Lower leg skin (tissue), 4 donors: ENCODE results near the gene ZC3H18. TPM values are rescaled to one million over a fixed set of nuclear protein-coding genes. Genes with fewer than 3 reads are reported as not detected.

ENCODE experiments used
- DNase-seq, 2 donors: peaks; one replicate each; pipeline ENCODE4 v3.0.0-alpha.2; 2019; ENCODE audit warnings: low spot score in 2 of 2
- H3K4me3 ChIP-seq: fragments of 200-600 bp; sonication (generic); 2 replicates; pipeline ENCODE4 v1.5.1; 2017; ENCODE audit warnings: mild to moderate bottlenecking, low read depth; ENCODE audit not compliant: poor library complexity, severe bottlenecking
- POLR2A ChIP-seq, 2 donors: fragments of 450-650 bp; IDR thresholded peaks; one replicate each; pipeline ENCODE4 v1.6.1; 2016 to 2017; ENCODE audit warnings: antibody characterized with exemption in 2 of 2, mild to moderate bottlenecking in 1 of 2, moderate library complexity in 1 of 2
- WGBS, 2 donors: methylation state at CpG; one replicate each; pipeline ENCODE4 v1.1.5; 2018; 5-methylcytosine and 5-hydroxymethylcytosine counted together
- intact Hi-C: fragments of 100-400 bp; cut with DNase I; formaldehyde crosslinking; loops from one replicate; pipeline ENCODE4 v1.15.0; 2023; ENCODE audit warnings: low total_unique reads
- total RNA-seq, 4 donors: library from RNA; depleted of rRNA; stranded (reverse); fragments of >200 nt; gene quantifications; one replicate each; pipeline ENCODE4 v1.1.0, GENCODE V29; 2016
- TF ChIP-seq, protein P1 (sequence below), 3 donors: fragments of 450-650 bp; IDR thresholded peaks; one replicate each; pipeline ENCODE4 v1.5.1; 2016; ENCODE audit warnings: antibody characterized with exemption in 3 of 3, mild to moderate bottlenecking in 3 of 3, moderate library complexity in 2 of 3

ZC3H18 gene
- total RNA-seq, 4 donors from 2014 or later: 16.5 to 32.3 (median 18.5) TPM

DNA sequence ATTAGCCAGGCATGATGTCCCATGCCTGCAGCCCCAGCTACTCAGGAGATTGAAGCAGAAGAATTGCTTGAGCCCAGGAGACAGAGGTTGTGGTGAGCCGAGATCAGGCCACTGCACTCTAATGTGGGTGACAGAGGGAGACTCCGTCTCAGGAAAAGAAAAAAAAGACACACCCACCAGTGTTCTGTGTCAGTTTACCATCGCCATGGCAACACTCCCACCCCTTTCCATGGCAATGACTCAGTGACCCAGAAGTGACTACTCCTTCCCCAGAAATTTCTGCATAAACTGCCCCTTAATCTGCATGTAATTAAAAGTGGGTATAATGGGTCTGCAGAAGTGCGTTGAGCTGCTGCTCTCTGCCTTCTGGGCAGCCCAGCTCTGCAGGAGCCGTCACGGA lies 4.0 kb upstream of the ZC3H18 start:
- 51 to 54% methylated on average over 6 of the region's 6 CpGs for WGBS, 2 donors
- H3K4me3 ChIP-seq: no peak overlapping the region
- no peak for TF ChIP-seq POLR2A (IDR thresholded peaks at IDR 0.05)
- TF ChIP-seq, protein P1, sequence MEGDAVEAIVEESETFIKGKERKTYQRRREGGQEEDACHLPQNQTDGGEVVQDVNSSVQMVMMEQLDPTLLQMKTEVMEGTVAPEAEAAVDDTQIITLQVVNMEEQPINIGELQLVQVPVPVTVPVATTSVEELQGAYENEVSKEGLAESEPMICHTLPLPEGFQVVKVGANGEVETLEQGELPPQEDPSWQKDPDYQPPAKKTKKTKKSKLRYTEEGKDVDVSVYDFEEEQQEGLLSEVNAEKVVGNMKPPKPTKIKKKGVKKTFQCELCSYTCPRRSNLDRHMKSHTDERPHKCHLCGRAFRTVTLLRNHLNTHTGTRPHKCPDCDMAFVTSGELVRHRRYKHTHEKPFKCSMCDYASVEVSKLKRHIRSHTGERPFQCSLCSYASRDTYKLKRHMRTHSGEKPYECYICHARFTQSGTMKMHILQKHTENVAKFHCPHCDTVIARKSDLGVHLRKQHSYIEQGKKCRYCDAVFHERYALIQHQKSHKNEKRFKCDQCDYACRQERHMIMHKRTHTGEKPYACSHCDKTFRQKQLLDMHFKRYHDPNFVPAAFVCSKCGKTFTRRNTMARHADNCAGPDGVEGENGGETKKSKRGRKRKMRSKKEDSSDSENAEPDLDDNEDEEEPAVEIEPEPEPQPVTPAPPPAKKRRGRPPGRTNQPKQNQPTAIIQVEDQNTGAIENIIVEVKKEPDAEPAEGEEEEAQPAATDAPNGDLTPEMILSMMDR (IDR thresholded peaks at IDR 0.05): no peak
- DNase-seq: no peak
- intact Hi-C loops: no loop called here

DNA sequence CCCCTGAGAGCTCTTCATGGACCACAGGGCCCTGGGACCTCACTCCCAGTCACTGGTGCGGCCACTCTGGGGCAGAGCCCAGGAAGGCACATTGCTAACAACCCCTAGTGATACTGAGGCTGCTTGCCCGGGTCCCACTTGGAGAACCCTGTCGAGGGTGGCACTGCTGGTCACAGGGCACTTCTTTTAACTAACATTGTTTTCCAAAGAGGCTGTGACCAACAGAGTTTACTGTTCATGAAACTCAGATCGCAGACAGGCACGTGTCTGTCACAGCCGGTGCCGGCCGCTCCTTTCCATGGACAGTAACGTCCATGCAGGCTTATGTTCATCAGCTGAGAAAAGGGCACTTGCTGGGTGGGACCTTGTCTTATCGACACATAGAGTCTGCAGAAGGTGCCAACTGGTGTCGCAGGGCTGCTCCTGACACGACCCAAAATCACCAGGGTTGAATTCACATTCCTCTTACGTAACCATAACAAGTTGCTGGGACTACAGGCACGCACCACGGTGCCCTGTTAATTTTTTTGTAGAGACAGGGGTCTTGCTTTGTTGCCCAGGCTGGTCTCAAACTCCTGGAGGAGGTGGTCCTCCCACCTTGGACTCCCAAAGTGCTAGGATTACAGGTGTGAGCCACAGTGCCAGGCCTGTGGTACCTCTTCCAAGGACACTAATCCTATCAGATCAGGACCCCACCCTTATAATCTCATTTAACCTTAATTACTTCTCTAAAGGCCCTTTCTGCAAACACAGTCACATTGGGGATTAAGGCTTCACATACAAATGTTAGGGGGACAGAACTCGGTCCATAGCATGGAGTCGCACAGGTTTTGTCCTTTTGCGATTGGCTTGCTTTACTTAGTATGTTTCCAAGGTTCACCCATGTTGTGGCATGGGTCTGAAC lies 1.2 kb upstream of the ZC3H18 start:
- H3K4me3 ChIP-seq: peak overlapping the region; percentile 24
- 86 to 90% methylated on average over 16 to 18 of the region's 18 CpGs for WGBS, 2 donors
- intact Hi-C loops: no loop called here
- no peak for DNase-seq
- no peak for TF ChIP-seq POLR2A (IDR thresholded peaks at IDR 0.05)
- TF ChIP-seq, protein P1 (IDR thresholded peaks at IDR 0.05): no peak

DNA sequence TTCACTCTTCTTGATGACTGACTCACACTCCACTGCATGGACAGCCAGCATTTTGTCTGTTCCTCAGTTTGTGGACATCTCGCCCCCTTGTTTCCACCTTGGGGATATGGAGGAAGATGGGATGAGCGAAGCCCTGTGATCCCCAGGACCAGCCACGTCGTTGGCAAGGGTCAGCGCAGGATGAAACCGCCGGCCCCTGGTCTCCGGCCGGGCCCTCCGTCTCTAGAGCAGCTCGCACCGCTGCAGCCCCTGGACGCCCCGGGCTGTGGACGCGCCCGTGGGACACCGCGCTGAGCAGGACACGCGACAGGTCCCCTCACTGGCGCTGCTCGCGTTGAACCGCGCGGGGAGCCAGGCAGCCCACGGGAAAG lies 604 bp upstream of the ZC3H18 start:
- peak overlapping the region; percentile 24 for H3K4me3 ChIP-seq
- DNase-seq: peak in 1 of 2 donors; percentile 86
- TF ChIP-seq, protein P1 (IDR thresholded peaks at IDR 0.05): no peak
- TF ChIP-seq POLR2A (IDR thresholded peaks at IDR 0.05): no peak
- 2% methylated on average over 26 to 28 of the region's 28 CpGs for WGBS, 2 donors
- intact Hi-C loops: no loop called here

DNA sequence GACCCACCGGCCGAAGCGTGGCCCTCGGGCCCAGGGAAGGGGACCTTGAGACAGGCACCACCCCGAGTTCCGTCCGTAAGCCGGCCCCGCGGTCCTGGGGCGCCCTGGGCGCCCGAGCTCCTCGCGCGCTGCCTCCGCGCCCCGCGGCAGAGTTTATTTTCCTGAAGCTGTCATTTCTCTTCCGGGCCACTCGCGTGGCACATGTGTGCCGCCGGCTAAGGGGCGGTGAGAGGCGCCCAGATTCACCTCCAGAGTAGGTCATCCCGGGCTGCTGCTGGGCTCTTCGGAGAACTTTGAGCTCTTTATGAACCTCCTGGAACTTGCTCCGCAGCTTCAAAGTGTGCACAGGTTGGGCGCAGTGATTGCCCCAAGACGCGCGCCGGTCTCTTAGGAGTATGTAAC lies 489 bp downstream of the ZC3H18 start:
- no peak for DNase-seq
- peak overlapping the region; percentile 61 for H3K4me3 ChIP-seq
- TF ChIP-seq, protein P1 (IDR thresholded peaks at IDR 0.05): no peak
- no peak for TF ChIP-seq POLR2A (IDR thresholded peaks at IDR 0.05)
- intact Hi-C loops: no loop called here
- WGBS, 2 donors: 0% methylated on average over 10 to 34 of the region's 35 CpGs

DNA sequence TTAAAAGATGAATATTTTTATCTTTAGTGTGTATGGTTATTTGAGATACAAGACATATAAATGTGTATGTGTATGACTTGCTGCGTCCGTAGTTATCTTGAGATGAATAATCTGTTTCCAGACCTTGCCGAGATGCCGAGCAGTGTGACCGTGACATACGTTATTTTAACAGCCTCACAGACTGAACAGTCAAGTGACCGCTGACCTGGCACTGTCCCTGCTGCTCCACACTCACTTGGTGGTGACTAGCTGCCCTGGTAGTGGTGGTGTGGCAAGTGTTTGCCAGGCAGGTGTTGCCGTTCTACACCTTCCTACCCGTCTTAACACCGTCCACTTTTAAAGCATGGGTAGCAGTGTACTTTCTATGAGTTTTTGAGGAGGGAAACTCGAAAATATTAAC lies 5.0 kb downstream of the ZC3H18 start:
- intact Hi-C loops: loop anchor here (5.0 kb wide), 1 partner anchor 328 kb away; no protein-coding TSS in a partner anchor
- no peak for DNase-seq
- 90 to 92% methylated on average over 11 of the region's 11 CpGs for WGBS, 2 donors
- no peak for TF ChIP-seq POLR2A (IDR thresholded peaks at IDR 0.05)
- no peak overlapping the region for H3K4me3 ChIP-seq

DNA sequence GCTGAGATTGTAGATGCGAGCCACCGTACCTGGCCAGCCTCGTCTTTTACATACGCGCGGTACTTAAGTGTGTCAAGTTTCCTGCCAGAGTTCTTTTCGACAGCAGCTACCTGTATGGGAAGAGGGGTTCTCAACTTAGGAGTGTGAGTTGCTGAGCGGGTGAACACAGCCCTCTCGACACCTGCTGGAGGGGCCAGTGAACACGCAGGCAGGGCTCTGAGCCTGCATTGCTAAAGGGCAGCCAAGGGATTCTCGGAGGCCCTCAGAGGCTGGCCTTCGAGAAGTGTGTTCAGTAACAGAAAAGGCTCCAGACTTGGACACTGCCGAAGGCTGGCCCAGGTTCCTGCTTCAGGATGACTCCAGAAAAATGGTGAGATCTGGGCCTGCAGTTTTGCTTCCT lies 6.1 kb downstream of the ZC3H18 start:
- intact Hi-C loops: loop anchor here (5.0 kb wide), 1 partner anchor 329 kb away; no protein-coding TSS in a partner anchor
- no peak for DNase-seq
- no peak overlapping the region for H3K4me3 ChIP-seq
- TF ChIP-seq POLR2A (IDR thresholded peaks at IDR 0.05): no peak
- TF ChIP-seq, protein P1 (IDR thresholded peaks at IDR 0.05): no peak
- 93 to 95% methylated on average over 13 of the region's 13 CpGs for WGBS, 2 donors
